Stomach (tissue), 9 donors: ENCODE results near the gene PELI2. TPM values are rescaled to one million over a fixed set of nuclear protein-coding genes. Genes with fewer than 3 reads are reported as not detected.

Experiments
- DNase-seq, 2 donors: peaks; one replicate each; pipeline versions ENCODE4 v3.0.0 to v3.0.0-alpha.2; 2013 to 2019
- H3K27ac ChIP-seq, 5 donors: fragments of 200-600 bp in 4 of 5; sonication (generic) in 4 of 5; one replicate each; pipeline ENCODE4 v1.5.1; 2013 to 2019; ENCODE audit warnings: mild to moderate bottlenecking in 1 of 5, moderate library complexity in 1 of 5
- H3K27me3 ChIP-seq, 3 donors: fragments of 200-600 bp; sonication (generic); one replicate each; pipeline ENCODE4 v1.5.1; 2017 to 2019; ENCODE audit warnings: mixed run types in 1 of 3
- H3K36me3 ChIP-seq, 4 donors: fragments of 200-600 bp; sonication (generic); 1 replicate in 3 of 4; 2 replicates in 1 of 4; pipeline ENCODE4 v1.5.1; 2016 to 2019
- H3K4me1 ChIP-seq, 4 donors: fragments of 200-600 bp; sonication (generic); one replicate each; pipeline ENCODE4 v1.5.1; 2016 to 2019
- H3K4me3 ChIP-seq, 4 donors: fragments of 200-600 bp; sonication (generic) in 3 of 4; one replicate each; pipeline ENCODE4 v1.5.1; 2016 to 2019; ENCODE audit warnings: mild to moderate bottlenecking in 1 of 4
- H3K9me3 ChIP-seq, 4 donors: fragments of 200-600 bp; sonication (generic); one replicate each; pipeline ENCODE4 v1.5.1; 2016 to 2019
- CTCF ChIP-seq, 7 experiments: fragments of 450-650 bp in 4 of 7; fragments of 200-600 bp in 3 of 7; sonication (generic) in 3 of 7; IDR thresholded peaks; one replicate each; pipeline ENCODE4 v1.5.1; 2016 to 2019; ENCODE audit warnings: antibody characterized with exemption in 7 of 7, control low read depth in 2 of 7, mild to moderate bottlenecking in 1 of 7
- EP300 ChIP-seq: sonication (generic); formaldehyde crosslinking; IDR thresholded peaks from one replicate; pipeline ENCODE4 v1.6.1; 2017; ENCODE audit warnings: antibody characterized with exemption
- POLR2A ChIP-seq, 4 donors: fragments of 450-650 bp; IDR thresholded peaks; one replicate each; pipeline ENCODE4 v1.6.1; 2016; ENCODE audit warnings: antibody characterized with exemption in 4 of 4, control low read depth in 2 of 4, mild to moderate bottlenecking in 1 of 4, moderate library complexity in 1 of 4
- POLR2AphosphoS5 ChIP-seq, 3 donors: sonication (generic); formaldehyde crosslinking; IDR thresholded peaks; one replicate each; pipeline ENCODE4 v1.6.1; 2016; ENCODE audit warnings: antibody characterized with exemption in 3 of 3
- WGBS, 5 donors: extraction: QIAGEN DNeasy Blood & Tissue Kit in 3 of 5; methylation state at CpG; one replicate each; pipeline versions ENCODE4 v1.1.5 to v1.1.7; 2013 to 2018; 5-methylcytosine and 5-hydroxymethylcytosine counted together
- intact Hi-C: fragments of 100-400 bp; cut with DNase I; formaldehyde crosslinking; loops from one replicate; pipeline ENCODE4 v1.15.1; 2023; ENCODE audit warnings: low total_unique reads
- polyA plus RNA-seq, 3 donors: library from polyadenylated mRNA; stranded (reverse); fragments of 200-250 nt; gene quantifications; one replicate each; pipeline ENCODE4 v1.2.3, GENCODE V29; 2013
- total RNA-seq, 5 donors: library from RNA; depleted of rRNA; stranded (reverse); fragments of >200 nt; gene quantifications; one replicate each; pipeline versions ENCODE4 v1.1.0 to v1.2.3, GENCODE V29; 2014 to 2016
- donor health status: healthy with polysubstance abuse.
- donor health status: Bipolar disorder and iron deficiency.
- donor health status: healthy.

Gene PELI2
- total and polyA plus RNA-seq, 8 donors = 3.0 to 48.3 (median 10.6) TPM

DNA sequence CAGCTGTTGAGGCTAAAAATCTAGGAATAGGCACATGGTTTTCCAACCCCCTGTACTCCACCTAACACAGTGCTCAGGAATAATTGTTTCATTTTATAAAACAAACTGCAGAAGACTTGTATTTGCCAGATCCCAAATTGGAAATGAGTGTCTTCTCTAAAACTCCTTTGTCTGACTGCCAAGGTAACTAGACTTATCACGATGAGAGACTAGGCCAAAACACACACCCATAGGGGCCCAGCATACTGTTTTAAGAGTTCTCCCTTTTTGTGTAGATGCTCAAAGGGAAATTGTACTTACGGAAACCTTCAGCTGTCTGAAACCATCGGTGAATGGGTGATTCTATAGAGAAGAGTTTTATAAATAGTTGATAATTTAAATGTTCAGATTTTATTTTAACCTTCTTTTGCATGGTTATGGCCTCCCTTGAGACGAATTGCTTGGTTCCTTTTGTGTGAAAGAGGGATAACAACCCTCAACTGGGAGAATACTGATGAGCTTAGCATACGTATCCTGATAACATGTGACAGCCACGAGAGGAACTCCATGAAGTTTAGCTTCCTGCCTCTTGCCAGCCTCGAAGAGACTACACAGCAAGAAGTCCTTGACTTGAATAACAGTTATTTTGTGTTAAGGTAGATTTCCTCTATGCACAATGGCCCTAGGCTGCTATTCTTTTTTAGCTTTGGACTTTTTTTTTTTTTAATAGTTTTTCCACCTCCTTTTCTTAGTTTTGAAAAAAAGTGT, 103.3 kb downstream of the PELI2 start:
- Histone ChIP-seq H3K4me3 (no peak overlapping the region), H3K36me3 (no peaks in the 10 kb centered on the region), H3K9me3 (no peaks in the 10 kb centered on the region), H3K27me3 (no peaks in the 10 kb centered on the region), H3K27ac (no peak overlapping the region), H3K4me1 (peaks cover 33 to 72% (median 53%) of the 10 kb centered on the region in 4 donors)
- intact Hi-C loops = no loop called here
- TF ChIP-seq EP300 (no peak), POLR2A (IDR thresholded peaks at IDR 0.05) (no peak)
- no peak for DNase-seq
- 49 to 66% (median 58%) methylated on average over 7 of the region's 7 CpGs for WGBS, 5 donors

- H3K27me3 ChIP-seq = no peaks in the 10 kb centered on the region
- H3K27ac ChIP-seq = no peak overlapping the region
- 51 to 70% (median 56%) methylated on average over 1 of the region's 1 CpG for WGBS, 5 donors
- TF ChIP-seq POLR2AphosphoS5 (IDR thresholded peaks at IDR 0.05) = no peak
- TF ChIP-seq CTCF (IDR thresholded peaks at IDR 0.05) = no peak
- TF ChIP-seq EP300 = no peak
- TF ChIP-seq POLR2A (IDR thresholded peaks at IDR 0.05) = no peak
- no peaks in the 10 kb centered on the region for H3K9me3 ChIP-seq
- H3K4me3 ChIP-seq = no peak overlapping the region
- no peaks in the 10 kb centered on the region for H3K36me3 ChIP-seq
- peaks cover 31 to 49% (median 36%) of the 10 kb centered on the region in 4 donors for H3K4me1 ChIP-seq
- DNase-seq = no peak
- intact Hi-C loops = no loop called here
These were observed 106.0 kb downstream of the PELI2 start for GRCh38 chr14:56224229-56224628.

- Histone ChIP-seq H3K36me3 (no peaks in the 10 kb centered on the region), H3K4me3 (no peak overlapping the region), H3K27me3 (no peaks in the 10 kb centered on the region), H3K4me1 (peaks cover 26 to 41% (median 29%) of the 10 kb centered on the region in 4 donors), H3K9me3 (no peaks in the 10 kb centered on the region), H3K27ac (no peak overlapping the region)
- intact Hi-C loops = no loop called here
- DNase-seq = peak; percentile 69 to 83
- 37 to 67% (median 50%) methylated on average over 16 to 17 of the region's 17 CpGs for WGBS, 5 donors
- TF ChIP-seq POLR2AphosphoS5 (IDR thresholded peaks at IDR 0.05) (peak in 2 of 3 donors; percentile 53 to 68), EP300 (no peak)
These were observed 106.8 kb downstream of the PELI2 start for GRCh38 chr14:56224691-56225681.

GRCh38 chr14:56235388-56235787, 117.2 kb downstream of the PELI2 start:
- no peaks in the 10 kb centered on the region for H3K36me3 ChIP-seq
- WGBS, 5 donors = 68 to 99% (median 78%) methylated on average over 4 of the region's 4 CpGs

More at GRCh38 chr14:56235388-56235787, 117.2 kb downstream of the PELI2 start:
- H3K27ac ChIP-seq = no peak overlapping the region
- no peak for DNase-seq
- intact Hi-C loops = no loop called here
- TF ChIP-seq CTCF (IDR thresholded peaks at IDR 0.05) = no peak
- TF ChIP-seq POLR2A (IDR thresholded peaks at IDR 0.05) = no peak
- TF ChIP-seq EP300 = no peak
- TF ChIP-seq POLR2AphosphoS5 (IDR thresholded peaks at IDR 0.05) = no peak
- no peaks in the 10 kb centered on the region for H3K9me3 ChIP-seq
- H3K27me3 ChIP-seq = no peaks in the 10 kb centered on the region
- no peak overlapping the region for H3K4me3 ChIP-seq
- peaks cover 0 to 8% (median 3%) of the 10 kb centered on the region in 4 donors for H3K4me1 ChIP-seq
